HEK293 (cell line): ENCODE measurements around the gene PARD6G.
"Not testable (repeated sequence)": the region's sequence is repeated elsewhere in the genome, so short reads cannot be mapped to it uniquely, and the experiment has no call there.

Source experiments
- CTCF ChIA-PET: fragments of 350-600 bp; formaldehyde crosslinking; extraction: SDS; loops from one replicate; lab custom pipeline; 2021; ENCODE audit warnings: antibody characterized with exemption; lab: Yijun Ruan, JAX
- POLR2A ChIA-PET: fragments of 300-600 bp; formaldehyde crosslinking; extraction: SDS; loops from one replicate; lab custom pipeline; 2020; ENCODE audit warnings: antibody characterized with exemption, inconsistent platforms; lab: Yijun Ruan, JAX
- H3K27ac ChIP-seq: fragments of 200-500 bp; sonication (Bioruptor generic); 2 replicates; pipeline ENCODE4 v1.5.1; 2014; ENCODE audit warnings: low read depth, low read length, control low read depth, inconsistent platforms; ENCODE audit errors: extremely low read depth
- H3K36me3 ChIP-seq, 2 experiments: fragments of 200-500 bp in 1 of 2; sonication (Bioruptor generic) in 1 of 2; 1 replicate in 1 of 2; 2 replicates in 1 of 2; pipeline ENCODE4 v1.5.1; 2014 to 2017; ENCODE audit warnings: inconsistent platforms in 2 of 2, low read length in 2 of 2; ENCODE audit not compliant: control insufficient read depth in 2 of 2, insufficient read depth in 1 of 2
- H3K4me1 ChIP-seq: fragments of 200-500 bp; sonication (Bioruptor generic); 2 replicates; pipeline ENCODE4 v1.5.1; 2014; ENCODE audit warnings: mild to moderate bottlenecking, low read length, inconsistent platforms; ENCODE audit not compliant: control insufficient read depth, insufficient read depth
- H3K4me3 ChIP-seq: 2 replicates; pipeline ENCODE4 v1.5.1; 2011; ENCODE audit warnings: low read depth, mild to moderate bottlenecking, control low read depth, low read length, moderate library complexity
- H3K9me3 ChIP-seq: fragments of 200-500 bp; sonication (Bioruptor generic); 2 replicates; pipeline ENCODE4 v1.5.1; 2014; ENCODE audit warnings: low read depth, low read length, inconsistent platforms; ENCODE audit not compliant: control insufficient read depth, insufficient read depth
- KLF1 ChIP-seq: fragments of 450-650 bp; formaldehyde crosslinking; IDR thresholded peaks from 2 replicates; pipeline ENCODE4 v1.5.1; 2016; ENCODE audit warnings: missing biosample characterization, missing genetic modification characterization
- KLF9 ChIP-seq: fragments of 450-650 bp; formaldehyde crosslinking; IDR thresholded peaks from 2 replicates; pipeline ENCODE4 v1.5.1; 2016; ENCODE audit warnings: missing biosample characterization, missing genetic modification characterization, low read depth
- PRDM1 ChIP-seq: fragments of 450-650 bp; formaldehyde crosslinking; IDR thresholded peaks from 2 replicates; pipeline ENCODE4; 2016; ENCODE audit warnings: missing biosample characterization, missing genetic modification characterization
- ZBTB8A ChIP-seq: fragments of 450-650 bp; formaldehyde crosslinking; IDR thresholded peaks from 2 replicates; pipeline ENCODE4 v1.5.1; 2016; ENCODE audit warnings: missing biosample characterization, missing genetic modification characterization
- ZNF394 ChIP-seq: fragments of 450-650 bp; formaldehyde crosslinking; IDR thresholded peaks from 2 replicates; pipeline ENCODE4 v1.5.1; 2016; ENCODE audit warnings: missing biosample characterization, missing genetic modification characterization, mild to moderate bottlenecking, moderate library complexity, borderline replicate concordance
- ZNF639 ChIP-seq: fragments of 450-650 bp; formaldehyde crosslinking; IDR thresholded peaks from 2 replicates; pipeline ENCODE4 v1.5.1; 2016; ENCODE audit warnings: missing biosample characterization, missing genetic modification characterization
- ZNF654 ChIP-seq: fragments of 450-650 bp; formaldehyde crosslinking; IDR thresholded peaks from 2 replicates; pipeline ENCODE4 v1.5.1; 2016; ENCODE audit warnings: low read depth, missing biosample characterization, missing genetic modification characterization
- ZNF660 ChIP-seq: fragments of 450-650 bp; IDR thresholded peaks from 2 replicates; pipeline ENCODE4 v1.5.1; 2018; ENCODE audit warnings: missing biosample characterization, mild to moderate bottlenecking, missing genetic modification characterization
- ZNF768 ChIP-seq: fragments of 450-650 bp; formaldehyde crosslinking; IDR thresholded peaks from 2 replicates; pipeline ENCODE4 v1.5.1; 2018; ENCODE audit warnings: missing biosample characterization, mild to moderate bottlenecking, missing genetic modification characterization
- ZNF777 ChIP-seq: fragments of 450-650 bp; formaldehyde crosslinking; IDR thresholded peaks from 2 replicates; pipeline ENCODE4 v1.5.1; 2017; ENCODE audit warnings: missing biosample characterization, missing genetic modification characterization, borderline replicate concordance
- ZSCAN30 ChIP-seq: fragments of 450-650 bp; IDR thresholded peaks from 2 replicates; pipeline ENCODE4 v1.5.1; 2018; ENCODE audit warnings: missing biosample characterization, mild to moderate bottlenecking, missing genetic modification characterization, moderate library complexity
- TF ChIP-seq, protein P1 (sequence below): fragments of 450-650 bp; formaldehyde crosslinking; IDR thresholded peaks from 2 replicates; pipeline ENCODE4 v1.5.1; 2016; ENCODE audit warnings: missing biosample characterization, missing genetic modification characterization
- TF ChIP-seq, protein P2 (sequence below): fragments of 450-650 bp; formaldehyde crosslinking; IDR thresholded peaks from 2 replicates; pipeline ENCODE4 v1.5.1; 2016; ENCODE audit warnings: missing biosample characterization, missing genetic modification characterization, low read depth
- TF ChIP-seq, protein P3 (sequence below): fragments of 450-650 bp; formaldehyde crosslinking; IDR thresholded peaks from 2 replicates; pipeline ENCODE4 v1.5.1; 2017; ENCODE audit warnings: missing biosample characterization, missing genetic modification characterization

The PARD6G gene

DNA sequence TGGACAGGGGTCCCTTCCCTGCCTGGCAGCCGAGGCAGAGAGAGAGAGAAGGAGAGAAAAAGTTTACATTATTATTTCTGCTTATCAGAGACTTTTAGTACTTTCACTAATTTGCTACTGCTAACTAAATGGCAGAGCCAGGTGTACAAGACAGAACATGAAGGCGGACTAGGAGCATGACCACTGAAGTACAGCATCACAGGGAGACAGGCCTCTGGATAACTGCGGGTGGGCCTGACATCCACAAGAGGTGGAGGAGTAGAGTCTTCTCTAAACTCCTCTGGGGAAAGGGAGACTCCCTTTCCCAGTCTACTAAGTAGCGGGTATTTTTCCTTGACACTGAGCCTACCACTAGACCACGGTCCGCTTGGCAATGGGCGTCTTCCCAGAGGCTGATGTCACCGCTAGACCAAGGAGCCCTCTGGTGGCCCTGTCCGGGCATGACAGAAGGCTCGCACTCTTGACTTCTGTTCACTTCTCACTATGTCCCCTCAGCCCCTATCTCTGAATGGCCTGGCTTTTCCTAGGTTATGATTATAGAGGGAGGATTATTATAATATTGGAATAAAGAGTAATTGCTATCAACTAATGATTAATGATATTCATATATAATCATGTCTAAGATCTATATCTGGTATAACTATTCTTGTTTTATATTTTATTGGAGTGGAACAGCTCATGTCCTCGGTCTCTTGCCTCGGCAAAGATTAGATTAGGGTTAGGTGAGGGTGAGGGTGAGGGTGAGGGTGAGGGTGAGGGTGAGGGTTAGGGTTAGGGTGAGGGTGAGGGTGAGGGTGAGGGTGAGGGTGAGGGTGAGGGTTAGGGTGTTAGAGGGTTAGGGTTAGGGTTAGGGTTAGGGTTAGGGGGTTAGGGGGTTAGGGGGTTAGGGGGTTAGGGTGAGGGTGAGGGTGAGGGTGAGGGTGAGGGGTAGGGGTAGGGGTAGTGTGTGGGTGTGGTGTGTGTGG is 10.5 kb upstream of the PARD6G start:
- CTCF ChIA-PET = interaction anchor here (0.7 to 3.6 kb wide), 5 partner anchors 68 to 396 kb away, joined by 3 to 37 read pairs (median 3); no protein-coding TSS in a partner anchor
- H3K36me3 ChIP-seq, H3K4me1 ChIP-seq, H3K27ac ChIP-seq, H3K4me3 ChIP-seq, POLR2A ChIA-PET, H3K9me3 ChIP-seq: not testable (repeated sequence)
- TF ChIP-seq, protein P1, sequence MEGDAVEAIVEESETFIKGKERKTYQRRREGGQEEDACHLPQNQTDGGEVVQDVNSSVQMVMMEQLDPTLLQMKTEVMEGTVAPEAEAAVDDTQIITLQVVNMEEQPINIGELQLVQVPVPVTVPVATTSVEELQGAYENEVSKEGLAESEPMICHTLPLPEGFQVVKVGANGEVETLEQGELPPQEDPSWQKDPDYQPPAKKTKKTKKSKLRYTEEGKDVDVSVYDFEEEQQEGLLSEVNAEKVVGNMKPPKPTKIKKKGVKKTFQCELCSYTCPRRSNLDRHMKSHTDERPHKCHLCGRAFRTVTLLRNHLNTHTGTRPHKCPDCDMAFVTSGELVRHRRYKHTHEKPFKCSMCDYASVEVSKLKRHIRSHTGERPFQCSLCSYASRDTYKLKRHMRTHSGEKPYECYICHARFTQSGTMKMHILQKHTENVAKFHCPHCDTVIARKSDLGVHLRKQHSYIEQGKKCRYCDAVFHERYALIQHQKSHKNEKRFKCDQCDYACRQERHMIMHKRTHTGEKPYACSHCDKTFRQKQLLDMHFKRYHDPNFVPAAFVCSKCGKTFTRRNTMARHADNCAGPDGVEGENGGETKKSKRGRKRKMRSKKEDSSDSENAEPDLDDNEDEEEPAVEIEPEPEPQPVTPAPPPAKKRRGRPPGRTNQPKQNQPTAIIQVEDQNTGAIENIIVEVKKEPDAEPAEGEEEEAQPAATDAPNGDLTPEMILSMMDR (tag by site-specific recombination) = peak; percentile 70
- TF ChIP-seq ZBTB8A (tag by site-specific recombination) = 0 out of 2 replicates have a peak, but pooled peaks have one; percentile 16
- TF ChIP-seq KLF1 (tag by site-specific recombination) = peak; percentile 45
- TF ChIP-seq ZNF654 (tag by site-specific recombination) = peak; percentile 64
- TF ChIP-seq ZNF660 = 0 out of 2 replicates have a peak, but pooled peaks have one; percentile 22
- TF ChIP-seq PRDM1 (tag by site-specific recombination) = 0 out of 2 replicates have a peak, but pooled peaks have one; percentile 13
- peak; percentile 57; the same call in 1 of the 2 replicates for TF ChIP-seq ZSCAN30 (tag by site-specific recombination)
- TF ChIP-seq ZNF394 = 0 out of 2 replicates have a peak, but pooled peaks have one; percentile 15

DNA sequence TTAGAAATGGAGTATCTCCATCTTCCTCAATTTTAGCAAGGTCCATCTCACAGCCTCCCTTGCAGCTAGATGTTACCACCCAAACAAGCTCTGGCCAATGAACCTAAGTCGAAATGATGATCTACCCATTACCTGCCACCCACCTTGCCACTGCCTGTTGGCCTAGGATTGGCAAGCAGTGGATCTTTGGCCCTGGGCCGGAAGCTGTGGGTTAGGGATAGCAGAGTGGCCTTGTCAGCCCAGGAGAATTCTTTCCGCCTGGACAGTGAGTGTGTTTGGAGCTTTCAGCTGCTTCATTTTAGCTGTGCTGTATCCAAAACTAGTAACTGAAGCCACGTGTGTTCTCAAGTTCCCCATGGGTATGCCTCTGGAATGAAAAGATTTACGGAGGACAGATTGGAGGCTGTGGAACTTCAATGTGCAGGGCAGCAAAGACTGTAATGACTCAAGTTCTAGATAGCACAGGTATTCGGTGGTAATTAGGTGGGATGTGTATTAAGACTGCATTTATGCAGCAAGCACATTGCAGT is 7.7 kb upstream of the PARD6G start:
- CTCF ChIA-PET = interaction anchor here (0.7 to 3.6 kb wide), 4 partner anchors 74 to 97 kb away, joined by 3 to 37 read pairs (median 7); no protein-coding TSS in a partner anchor

More for the DNA sequence above, 7.7 kb upstream of the PARD6G start:
- Histone ChIP-seq H3K36me3 (no peaks in the 10 kb centered on the region), H3K9me3 (no peaks in the 10 kb centered on the region), H3K27ac (no peak overlapping the region), H3K4me1 (no peaks in the 10 kb centered on the region), H3K4me3 (no peak overlapping the region)
- POLR2A ChIA-PET = no interaction called here
- no peak for TF ChIP-seq ZNF777
- TF ChIP-seq ZNF768 (tag by site-specific recombination) = no peak
- TF ChIP-seq, protein P2, sequence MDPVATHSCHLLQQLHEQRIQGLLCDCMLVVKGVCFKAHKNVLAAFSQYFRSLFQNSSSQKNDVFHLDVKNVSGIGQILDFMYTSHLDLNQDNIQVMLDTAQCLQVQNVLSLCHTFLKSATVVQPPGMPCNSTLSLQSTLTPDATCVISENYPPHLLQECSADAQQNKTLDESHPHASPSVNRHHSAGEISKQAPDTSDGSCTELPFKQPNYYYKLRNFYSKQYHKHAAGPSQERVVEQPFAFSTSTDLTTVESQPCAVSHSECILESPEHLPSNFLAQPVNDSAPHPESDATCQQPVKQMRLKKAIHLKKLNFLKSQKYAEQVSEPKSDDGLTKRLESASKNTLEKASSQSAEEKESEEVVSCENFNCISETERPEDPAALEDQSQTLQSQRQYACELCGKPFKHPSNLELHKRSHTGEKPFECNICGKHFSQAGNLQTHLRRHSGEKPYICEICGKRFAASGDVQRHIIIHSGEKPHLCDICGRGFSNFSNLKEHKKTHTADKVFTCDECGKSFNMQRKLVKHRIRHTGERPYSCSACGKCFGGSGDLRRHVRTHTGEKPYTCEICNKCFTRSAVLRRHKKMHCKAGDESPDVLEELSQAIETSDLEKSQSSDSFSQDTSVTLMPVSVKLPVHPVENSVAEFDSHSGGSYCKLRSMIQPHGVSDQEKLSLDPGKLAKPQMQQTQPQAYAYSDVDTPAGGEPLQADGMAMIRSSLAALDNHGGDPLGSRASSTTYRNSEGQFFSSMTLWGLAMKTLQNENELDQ (tag by site-specific recombination) = no peak
- TF ChIP-seq ZNF639 (tag by site-specific recombination) = no peak
- no peak for TF ChIP-seq KLF9 (tag by site-specific recombination)
- TF ChIP-seq, protein P3, sequence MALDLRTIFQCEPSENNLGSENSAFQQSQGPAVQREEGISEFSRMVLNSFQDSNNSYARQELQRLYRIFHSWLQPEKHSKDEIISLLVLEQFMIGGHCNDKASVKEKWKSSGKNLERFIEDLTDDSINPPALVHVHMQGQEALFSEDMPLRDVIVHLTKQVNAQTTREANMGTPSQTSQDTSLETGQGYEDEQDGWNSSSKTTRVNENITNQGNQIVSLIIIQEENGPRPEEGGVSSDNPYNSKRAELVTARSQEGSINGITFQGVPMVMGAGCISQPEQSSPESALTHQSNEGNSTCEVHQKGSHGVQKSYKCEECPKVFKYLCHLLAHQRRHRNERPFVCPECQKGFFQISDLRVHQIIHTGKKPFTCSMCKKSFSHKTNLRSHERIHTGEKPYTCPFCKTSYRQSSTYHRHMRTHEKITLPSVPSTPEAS (tag by site-specific recombination) = no peak
